ENCODE results near the gene DCC. TPM values are rescaled to one million over a fixed set of nuclear protein-coding genes. Genes with fewer than 3 reads are reported as not detected.

DCC gene
- total and polyA plus RNA-seq, 2 donors from 2014 or later = 3.9 TPM; not detected in 1

DNA sequence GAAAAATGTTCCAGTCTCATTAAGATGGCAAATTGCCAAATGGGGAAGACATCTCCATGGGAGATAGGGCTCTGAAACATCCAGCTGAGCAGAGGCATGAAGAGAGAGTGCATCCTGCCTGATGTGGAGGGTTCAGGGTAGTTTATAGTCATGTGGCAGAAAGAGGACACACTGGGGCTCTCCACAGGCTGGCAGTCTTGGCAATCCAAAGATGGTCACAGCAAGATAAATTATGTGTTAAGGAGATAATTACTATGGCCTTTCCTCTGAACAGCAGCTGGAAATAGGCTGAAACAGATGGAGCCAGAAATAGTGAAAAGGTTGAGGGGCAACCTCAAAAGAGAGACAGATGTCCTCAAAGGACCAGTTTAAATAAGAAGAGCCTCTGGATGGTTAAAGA is 97.2 kb downstream of the DCC start:
- H3K9me3 ChIP-seq (ENCODE audit: control insufficient read depth in 2 of 3, insufficient read depth in 1 of 3, low read length in 3 of 3) = no peaks in the 10 kb centered on the region
- H3K27ac ChIP-seq (ENCODE audit: low read depth in 2 of 2, low read length in 2 of 2) = no peak overlapping the region
- H3K27me3 ChIP-seq (ENCODE audit: control insufficient read depth, insufficient read depth, low read length) = no peaks in the 10 kb centered on the region
- H3K36me3 ChIP-seq (ENCODE audit: control insufficient read depth in 2 of 3, insufficient read depth in 3 of 3, low read length in 3 of 3) = no peaks in the 10 kb centered on the region
- H3K9ac ChIP-seq (ENCODE audit: low read length in 3 of 3) = no peak overlapping the region
- TF ChIP-seq, protein P1, sequence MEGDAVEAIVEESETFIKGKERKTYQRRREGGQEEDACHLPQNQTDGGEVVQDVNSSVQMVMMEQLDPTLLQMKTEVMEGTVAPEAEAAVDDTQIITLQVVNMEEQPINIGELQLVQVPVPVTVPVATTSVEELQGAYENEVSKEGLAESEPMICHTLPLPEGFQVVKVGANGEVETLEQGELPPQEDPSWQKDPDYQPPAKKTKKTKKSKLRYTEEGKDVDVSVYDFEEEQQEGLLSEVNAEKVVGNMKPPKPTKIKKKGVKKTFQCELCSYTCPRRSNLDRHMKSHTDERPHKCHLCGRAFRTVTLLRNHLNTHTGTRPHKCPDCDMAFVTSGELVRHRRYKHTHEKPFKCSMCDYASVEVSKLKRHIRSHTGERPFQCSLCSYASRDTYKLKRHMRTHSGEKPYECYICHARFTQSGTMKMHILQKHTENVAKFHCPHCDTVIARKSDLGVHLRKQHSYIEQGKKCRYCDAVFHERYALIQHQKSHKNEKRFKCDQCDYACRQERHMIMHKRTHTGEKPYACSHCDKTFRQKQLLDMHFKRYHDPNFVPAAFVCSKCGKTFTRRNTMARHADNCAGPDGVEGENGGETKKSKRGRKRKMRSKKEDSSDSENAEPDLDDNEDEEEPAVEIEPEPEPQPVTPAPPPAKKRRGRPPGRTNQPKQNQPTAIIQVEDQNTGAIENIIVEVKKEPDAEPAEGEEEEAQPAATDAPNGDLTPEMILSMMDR (IDR thresholded peaks at IDR 0.05; ENCODE audit: borderline replicate concordance, extremely low read depth, insufficient read depth) = no peak
- H3K4me3 ChIP-seq (ENCODE audit: low read length in 3 of 3) = no peak overlapping the region
- no peaks in the 10 kb centered on the region for H3K4me1 ChIP-seq (ENCODE audit: control insufficient read depth in 2 of 3, insufficient read depth in 2 of 3, low read depth in 1 of 3, low read length in 3 of 3)
- FAIRE-seq = no peak
- intact Hi-C loops (cut with DNase I) = no loop called here
- no peak for DNase-seq

DNA sequence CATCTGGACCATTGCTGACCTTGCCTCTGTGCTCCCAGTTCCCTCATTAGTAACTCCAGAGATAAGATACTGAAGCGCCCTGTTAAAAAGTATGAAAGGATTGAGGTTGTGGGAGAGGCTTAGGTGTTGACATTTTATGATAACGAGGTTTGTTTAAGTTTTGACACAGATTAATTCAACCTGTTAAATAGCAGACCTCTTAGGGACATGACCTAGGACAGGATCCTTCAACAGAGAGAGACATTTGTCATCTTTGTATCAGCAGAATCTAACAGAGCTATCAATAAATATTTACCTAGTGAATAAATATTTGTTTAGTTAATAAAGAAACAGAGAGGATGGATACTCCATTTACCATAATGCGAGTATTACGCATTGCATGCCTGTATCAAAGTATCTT is 99.5 kb downstream of the DCC start:
- Histone ChIP-seq H3K27me3 (ENCODE audit: control insufficient read depth, insufficient read depth, low read length) (no peaks in the 10 kb centered on the region), H3K9me3 (ENCODE audit: control insufficient read depth in 2 of 3, insufficient read depth in 1 of 3, low read length in 3 of 3) (no peaks in the 10 kb centered on the region), H3K27ac (ENCODE audit: low read depth in 2 of 2, low read length in 2 of 2) (no peak overlapping the region), H3K36me3 (ENCODE audit: control insufficient read depth in 2 of 3, insufficient read depth in 3 of 3, low read length in 3 of 3) (no peaks in the 10 kb centered on the region), H3K4me1 (ENCODE audit: control insufficient read depth in 2 of 3, insufficient read depth in 2 of 3, low read depth in 1 of 3, low read length in 3 of 3) (no peaks in the 10 kb centered on the region), H3K9ac (ENCODE audit: low read length in 3 of 3) (no peak overlapping the region), H3K4me3 (ENCODE audit: low read length in 3 of 3) (no peak overlapping the region)
- no peak for DNase-seq
- TF ChIP-seq, protein P1 (IDR thresholded peaks at IDR 0.05; ENCODE audit: borderline replicate concordance, extremely low read depth, insufficient read depth) = no peak
- intact Hi-C loops (cut with DNase I) = no loop called here
- FAIRE-seq = no peak

DNA sequence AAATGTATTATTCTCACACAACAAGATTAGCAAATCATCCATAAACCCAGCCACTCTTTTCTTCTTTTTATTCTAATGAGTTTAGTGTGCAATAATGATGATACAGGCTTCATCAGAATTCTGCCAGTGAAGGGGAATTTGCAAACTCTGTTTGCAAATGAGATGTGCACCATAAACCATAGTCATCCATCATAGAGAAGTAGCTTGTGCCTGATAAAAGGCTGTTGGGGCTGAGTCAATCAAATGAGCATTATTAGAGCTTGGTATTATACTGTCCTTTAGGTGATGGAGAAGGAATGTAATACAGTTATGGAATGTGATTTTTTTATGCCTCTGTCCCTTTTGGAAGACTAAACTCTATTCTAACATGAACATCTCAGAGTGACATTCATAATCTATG is 101.8 kb downstream of the DCC start:
- Histone ChIP-seq H3K9me3 (ENCODE audit: control insufficient read depth in 2 of 3, insufficient read depth in 1 of 3, low read length in 3 of 3) (no peaks in the 10 kb centered on the region), H3K36me3 (ENCODE audit: control insufficient read depth in 2 of 3, insufficient read depth in 3 of 3, low read length in 3 of 3) (no peaks in the 10 kb centered on the region), H3K27me3 (ENCODE audit: control insufficient read depth, insufficient read depth, low read length) (no peaks in the 10 kb centered on the region), H3K9ac (ENCODE audit: low read length in 3 of 3) (no peak overlapping the region), H3K27ac (ENCODE audit: low read depth in 2 of 2, low read length in 2 of 2) (no peak overlapping the region), H3K4me1 (ENCODE audit: control insufficient read depth in 2 of 3, insufficient read depth in 2 of 3, low read depth in 1 of 3, low read length in 3 of 3) (no peaks in the 10 kb centered on the region), H3K4me3 (ENCODE audit: low read length in 3 of 3) (no peak overlapping the region)
- intact Hi-C loops (cut with DNase I) = no loop called here
- FAIRE-seq = no peak
- TF ChIP-seq, protein P1 (IDR thresholded peaks at IDR 0.05; ENCODE audit: borderline replicate concordance, extremely low read depth, insufficient read depth) = no peak
- DNase-seq = no peak

DNA sequence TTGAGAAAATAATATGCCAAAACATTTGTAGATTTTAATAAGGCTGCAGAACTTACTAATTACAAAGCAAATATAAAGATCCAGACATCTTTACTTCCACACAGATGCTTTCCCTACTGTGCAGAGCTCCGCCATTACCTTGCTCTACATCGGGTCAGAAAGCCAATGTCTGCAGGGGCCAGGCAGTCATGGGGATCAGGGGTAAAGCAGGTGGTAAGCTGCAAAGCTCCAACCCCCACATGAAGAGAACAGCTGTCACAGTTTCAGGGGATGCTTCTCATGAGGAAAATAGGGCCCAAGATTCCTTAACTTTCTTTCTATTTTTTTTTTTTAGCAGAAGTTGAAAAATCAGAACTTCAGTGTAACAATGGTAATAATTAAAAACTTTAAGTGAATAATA is 102.7 kb downstream of the DCC start:
- Histone ChIP-seq H3K4me3 (ENCODE audit: low read length in 3 of 3) (no peak overlapping the region), H3K4me1 (ENCODE audit: control insufficient read depth in 2 of 3, insufficient read depth in 2 of 3, low read depth in 1 of 3, low read length in 3 of 3) (no peaks in the 10 kb centered on the region), H3K27me3 (ENCODE audit: control insufficient read depth, insufficient read depth, low read length) (no peaks in the 10 kb centered on the region), H3K36me3 (ENCODE audit: control insufficient read depth in 2 of 3, insufficient read depth in 3 of 3, low read length in 3 of 3) (no peaks in the 10 kb centered on the region), H3K9me3 (ENCODE audit: control insufficient read depth in 2 of 3, insufficient read depth in 1 of 3, low read length in 3 of 3) (no peaks in the 10 kb centered on the region), H3K9ac (ENCODE audit: low read length in 3 of 3) (no peak overlapping the region), H3K27ac (ENCODE audit: low read depth in 2 of 2, low read length in 2 of 2) (no peak overlapping the region)
- intact Hi-C loops (cut with DNase I) = no loop called here
- FAIRE-seq = no peak
- no peak for DNase-seq
- TF ChIP-seq, protein P1 (IDR thresholded peaks at IDR 0.05; ENCODE audit: borderline replicate concordance, extremely low read depth, insufficient read depth) = no peak

Data from kidney (tissue), 14 donors.